A549 (cell line): ENCODE data around the gene MIA2. TPM values are rescaled to one million over a fixed set of nuclear protein-coding genes. Genes with fewer than 3 reads are reported as not detected.

Experiments
- ATAC-seq, 2 experiments: fragments of 200-7000 bp in 1 of 2; fragments of >200 bp in 1 of 2; cut with Nextera tagmentation in 1 of 2; cut with Tn5 transposase in 1 of 2; 3 replicates each; pipeline versions ENCODE4 v1.8.0 to v1.9.1; 2018 to 2020; ENCODE audit warnings: mild to moderate bottlenecking in 1 of 2, moderate library complexity in 1 of 2
- CTCF ChIA-PET: fragments of 300-600 bp; sonication (Branson Sonifier 250); formaldehyde crosslinking; extraction: SDS; loops from one replicate; lab custom pipeline; 2021; ENCODE audit warnings: antibody characterized with exemption, inconsistent platforms; lab: Yijun Ruan, JAX
- POLR2A ChIA-PET: fragments of 350-600 bp; formaldehyde crosslinking; extraction: SDS; loops from one replicate; lab custom pipeline; 2021; ENCODE audit warnings: antibody characterized with exemption, inconsistent platforms; lab: Yijun Ruan, JAX
- DNase-seq, 2 experiments: peaks; one replicate each; pipeline versions ENCODE4 v3.0.0 to v3.0.0-alpha.2; 2011 to 2016; ENCODE audit warnings: low read depth in 1 of 2, low spot score in 1 of 2
- FAIRE-seq: peaks from 2 replicates; lab custom pipeline; 2011; peaks lifted over from hg19 to GRCh38; lab: Jason Lieb, UNC
- H3K27ac ChIP-seq, 2 experiments: fragments of >200 bp; sonication (Bioruptor Twin); formaldehyde crosslinking; 3 replicates each; pipeline ENCODE4 v1.5.1; 2016 to 2017
- H3K4me1 ChIP-seq: fragments of >200 bp; sonication (Bioruptor Twin); formaldehyde crosslinking; 3 replicates; pipeline ENCODE4 v1.6.1; 2016
- H3K4me2 ChIP-seq: fragments of >200 bp; sonication (Bioruptor Twin); formaldehyde crosslinking; 3 replicates; pipeline ENCODE4 v1.6.1; 2016
- H3K4me3 ChIP-seq: fragments of >200 bp; sonication (Bioruptor Twin); formaldehyde crosslinking; 3 replicates; pipeline ENCODE4 v1.5.1; 2016
- H3K9me3 ChIP-seq: fragments of >200 bp; sonication (Bioruptor Twin); formaldehyde crosslinking; 3 replicates; pipeline ENCODE4 v1.6.1; 2016
- ATOH8 ChIP-seq: fragments of 250-450 bp; sonication (Bioruptor Pico); IDR thresholded peaks from 2 replicates; pipeline ENCODE4 v1.5.0; 2020; ENCODE audit warnings: low read depth, mild to moderate bottlenecking, moderate library complexity
- CBX2 ChIP-seq: fragments of 200-600 bp; sonication (generic); IDR thresholded peaks from 2 replicates; pipeline ENCODE4 v1.6.1; 2016; ENCODE audit warnings: low read depth, mild to moderate bottlenecking, borderline replicate concordance
- CEBPB ChIP-seq, 2 experiments: fragments of >200 bp in 1 of 2; sonication (Bioruptor Twin) in 1 of 2; formaldehyde crosslinking in 1 of 2; IDR thresholded peaks; 2 replicates each; pipeline ENCODE4 v1.6.1; 2012 to 2016
- EHF ChIP-seq: fragments of 250-450 bp; sonication (Bioruptor Pico); IDR thresholded peaks from 2 replicates; pipeline ENCODE4 v1.5.0; 2020; ENCODE audit warnings: mild to moderate bottlenecking
- EHMT2 ChIP-seq: fragments of 200-600 bp; sonication (generic); IDR thresholded peaks from 2 replicates; pipeline ENCODE4 v1.6.1; 2016; ENCODE audit warnings: antibody characterized with exemption, low read depth, mild to moderate bottlenecking, moderate library complexity
- ESRRA ChIP-seq: fragments of 150-350 bp; IDR thresholded peaks from 2 replicates; pipeline ENCODE4 v1.6.1; 2014; ENCODE audit warnings: mild to moderate bottlenecking, low read length, borderline replicate concordance
- FOSB ChIP-seq: fragments of 250-450 bp; sonication (Bioruptor Pico); IDR thresholded peaks from 2 replicates; pipeline ENCODE4 v1.5.0; 2020; ENCODE audit warnings: mild to moderate bottlenecking, moderate library complexity
- FOXS1 ChIP-seq: fragments of 250-450 bp; sonication (Bioruptor Pico); IDR thresholded peaks from 2 replicates; pipeline ENCODE4 v1.5.0; 2020; ENCODE audit warnings: mild to moderate bottlenecking, moderate library complexity
- HEYL ChIP-seq: fragments of 250-450 bp; sonication (Bioruptor Pico); IDR thresholded peaks from 2 replicates; pipeline ENCODE4 v1.8.0; 2021; ENCODE audit warnings: mild to moderate bottlenecking, moderate library complexity
- HMGXB4 ChIP-seq: fragments of 250-450 bp; sonication (Bioruptor Pico); IDR thresholded peaks from 2 replicates; pipeline ENCODE4 v1.5.0; 2021; ENCODE audit warnings: mild to moderate bottlenecking, moderate library complexity, borderline replicate concordance
- HOXB13 ChIP-seq: fragments of 250-450 bp; sonication (Bioruptor Pico); IDR thresholded peaks from 2 replicates; pipeline ENCODE4 v1.5.0; 2020; ENCODE audit warnings: low read depth, mild to moderate bottlenecking, moderate library complexity
- HOXB5 ChIP-seq: fragments of 250-450 bp; sonication (Bioruptor Pico); IDR thresholded peaks from 2 replicates; pipeline ENCODE4 v1.5.0; 2020; ENCODE audit warnings: mild to moderate bottlenecking, moderate library complexity
- JUN ChIP-seq, 2 experiments: fragments of >200 bp; sonication (Bioruptor Twin); formaldehyde crosslinking; IDR thresholded peaks; 2 replicates in 1 of 2; 3 replicates in 1 of 2; pipeline ENCODE4 v1.6.1; 2016 to 2017
- KDM5A ChIP-seq: fragments of 200-600 bp; sonication (generic); IDR thresholded peaks from 2 replicates; pipeline ENCODE4 v1.6.1; 2016; ENCODE audit warnings: antibody characterized with exemption, mild to moderate bottlenecking
- MAFK ChIP-seq: fragments of 450-650 bp; IDR thresholded peaks from 2 replicates; pipeline ENCODE4 v1.6.1; 2014; ENCODE audit not compliant: partially characterized antibody
- MAZ ChIP-seq: fragments of 150-350 bp; IDR thresholded peaks from 2 replicates; pipeline ENCODE4 v1.6.1; 2014; ENCODE audit warnings: antibody characterized with exemption, low read depth, low read length, borderline replicate concordance
- MYC ChIP-seq: IDR thresholded peaks from 2 replicates; pipeline ENCODE4 v1.6.1; 2012; ENCODE audit warnings: mild to moderate bottlenecking, inconsistent platforms, low read length, improper control_type of control experiment, borderline replicate concordance
- NFE2L2 ChIP-seq: fragments of 150-350 bp; conservative IDR thresholded peaks from 2 replicates; pipeline ENCODE4 v1.6.1; 2014; ENCODE audit warnings: low read length
- NPAS2 ChIP-seq: fragments of 250-450 bp; sonication (Bioruptor Pico); IDR thresholded peaks from 2 replicates; pipeline ENCODE4 v1.8.0; 2022; ENCODE audit warnings: mild to moderate bottlenecking, moderate library complexity, borderline replicate concordance
- NR3C1 ChIP-seq: fragments of >200 bp; sonication (Bioruptor Twin); formaldehyde crosslinking; IDR thresholded peaks from 3 replicates; pipeline ENCODE4 v1.6.1; 2017
- PBX3 ChIP-seq: IDR thresholded peaks from 2 replicates; pipeline ENCODE4 v1.6.1; 2012
- RARB ChIP-seq: fragments of 250-450 bp; sonication (Bioruptor Pico); IDR thresholded peaks from 2 replicates; pipeline ENCODE4 v1.8.0; 2021; ENCODE audit warnings: mild to moderate bottlenecking, moderate library complexity
- RFX5 ChIP-seq: fragments of 450-650 bp; IDR thresholded peaks from 2 replicates; pipeline ENCODE4 v1.7.1; 2014; ENCODE audit warnings: antibody characterized with exemption, mild to moderate bottlenecking, moderate library complexity
- RNF2 ChIP-seq: fragments of 200-600 bp; sonication (generic); IDR thresholded peaks from 2 replicates; pipeline ENCODE4 v1.6.1; 2016; ENCODE audit warnings: low read depth, mild to moderate bottlenecking, antibody characterized with exemption, moderate library complexity, borderline replicate concordance
- SMC3 ChIP-seq: fragments of >200 bp; sonication (Bioruptor Twin); formaldehyde crosslinking; IDR thresholded peaks from 3 replicates; pipeline ENCODE4 v1.6.1; 2018; ENCODE audit warnings: inconsistent platforms
- WGBS: methylation state at CpG from one replicate; pipeline ENCODE4 v1.1.6; 2017; ENCODE audit errors: missing lambda C conversion rate; 5-methylcytosine and 5-hydroxymethylcytosine counted together
- polyA plus RNA-seq, 4 experiments: library from polyadenylated mRNA; depleted of rRNA in 3 of 4; stranded (reverse); fragments of >200 nt; fragmentation: RNase III in 1 of 4; extraction: RNeasy Plus Mini Kit Qiagen cat#74134 plus additional on column Dnase treatment in 1 of 4; gene quantifications; 2 replicates in 3 of 4; 3 replicates in 1 of 4; pipeline ENCODE4 v1.2.3, GENCODE V29; 2011 to 2017
- TF ChIP-seq, protein P1 (sequence below): fragments of >200 bp; sonication (Bioruptor Twin); formaldehyde crosslinking; IDR thresholded peaks from 3 replicates; pipeline ENCODE4 v1.5.1; 2016
- TF ChIP-seq, protein P2 (sequence below): fragments of >200 bp; sonication (Bioruptor Twin); formaldehyde crosslinking; IDR thresholded peaks from 3 replicates; pipeline ENCODE4 v1.6.1; 2016

The MIA2 gene
- polyA plus RNA-seq, 2 of the 4 experiments (the other 2 are of a cell fraction): 25.4 to 73.9 TPM

- FAIRE-seq: no peak
- no peak for ATAC-seq
- TF ChIP-seq ATOH8: no peak
- no peak for TF ChIP-seq NR3C1
- no peak for TF ChIP-seq KDM5A
- TF ChIP-seq FOSB: no peak
- no peak for TF ChIP-seq PBX3
- TF ChIP-seq CBX2: no peak
- no peak for TF ChIP-seq EHMT2
- TF ChIP-seq NPAS2 (CRISPR knock-in tag): no peak
- TF ChIP-seq RNF2: no peak
- TF ChIP-seq JUN (IDR thresholded peaks at IDR 0.05): no peak
- TF ChIP-seq CEBPB (IDR thresholded peaks at IDR 0.05): no peak
- TF ChIP-seq HOXB13 (CRISPR knock-in tag): no peak
- TF ChIP-seq FOXS1 (CRISPR knock-in tag): no peak
- no peak for TF ChIP-seq HOXB5 (CRISPR knock-in tag)
- TF ChIP-seq MAZ: no peak
- TF ChIP-seq RARB (CRISPR knock-in tag): no peak
- no peak for TF ChIP-seq RFX5
- TF ChIP-seq HMGXB4 (CRISPR knock-in tag): no peak
- TF ChIP-seq MAFK: no peak
- no peaks in the 10 kb centered on the region for H3K9me3 ChIP-seq
- ChIA-PET CTCF (interaction anchor here (1.2 kb wide), 1 partner anchor 11 kb away, joined by 3 read pairs; no protein-coding TSS in a partner anchor), POLR2A (no interaction called here)
- H3K27ac ChIP-seq: no peak overlapping the region
- no peak overlapping the region for H3K4me3 ChIP-seq
- no peak overlapping the region for H3K4me2 ChIP-seq
- H3K4me1 ChIP-seq: no peaks in the 10 kb centered on the region
- WGBS: 81% methylated on average over 4 of the region's 4 CpGs
- no peak for DNase-seq
Measured at GRCh38 chr14:39302124-39302810, 68.6 kb downstream of the MIA2 start.

DNA sequence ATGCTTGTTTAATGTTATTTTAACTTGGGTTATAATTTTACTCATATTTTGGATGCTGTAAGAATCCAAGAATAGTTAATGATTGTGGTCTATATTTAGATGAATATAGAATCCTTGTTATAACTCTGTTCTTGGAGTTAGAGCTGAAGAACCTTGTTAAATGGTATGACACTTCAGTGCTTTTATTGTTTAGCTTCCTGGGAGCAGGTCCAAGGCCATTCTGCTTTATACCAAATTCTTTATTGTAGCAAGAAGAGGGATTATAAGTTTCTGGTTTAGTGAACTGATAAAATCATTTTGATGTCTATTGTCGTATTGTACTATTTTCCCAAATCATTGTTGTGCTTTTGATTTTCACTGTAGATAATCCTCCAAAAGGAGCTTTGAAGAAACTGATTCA lies 69.4 kb downstream of the MIA2 start:
- TF ChIP-seq EHF (CRISPR knock-in tag) (no peak), MAFK (no peak), RNF2 (no peak), ESRRA (no peak), MYC (no peak), NFE2L2 (no peak), SMC3 (no peak), HEYL (CRISPR knock-in tag) (no peak), EHMT2 (no peak), RARB (CRISPR knock-in tag) (no peak), FOSB (no peak), NR3C1 (no peak), PBX3 (no peak), MAZ (no peak), ATOH8 (no peak)
- TF ChIP-seq, protein P1, sequence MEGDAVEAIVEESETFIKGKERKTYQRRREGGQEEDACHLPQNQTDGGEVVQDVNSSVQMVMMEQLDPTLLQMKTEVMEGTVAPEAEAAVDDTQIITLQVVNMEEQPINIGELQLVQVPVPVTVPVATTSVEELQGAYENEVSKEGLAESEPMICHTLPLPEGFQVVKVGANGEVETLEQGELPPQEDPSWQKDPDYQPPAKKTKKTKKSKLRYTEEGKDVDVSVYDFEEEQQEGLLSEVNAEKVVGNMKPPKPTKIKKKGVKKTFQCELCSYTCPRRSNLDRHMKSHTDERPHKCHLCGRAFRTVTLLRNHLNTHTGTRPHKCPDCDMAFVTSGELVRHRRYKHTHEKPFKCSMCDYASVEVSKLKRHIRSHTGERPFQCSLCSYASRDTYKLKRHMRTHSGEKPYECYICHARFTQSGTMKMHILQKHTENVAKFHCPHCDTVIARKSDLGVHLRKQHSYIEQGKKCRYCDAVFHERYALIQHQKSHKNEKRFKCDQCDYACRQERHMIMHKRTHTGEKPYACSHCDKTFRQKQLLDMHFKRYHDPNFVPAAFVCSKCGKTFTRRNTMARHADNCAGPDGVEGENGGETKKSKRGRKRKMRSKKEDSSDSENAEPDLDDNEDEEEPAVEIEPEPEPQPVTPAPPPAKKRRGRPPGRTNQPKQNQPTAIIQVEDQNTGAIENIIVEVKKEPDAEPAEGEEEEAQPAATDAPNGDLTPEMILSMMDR: no peak
- TF ChIP-seq, protein P2, sequence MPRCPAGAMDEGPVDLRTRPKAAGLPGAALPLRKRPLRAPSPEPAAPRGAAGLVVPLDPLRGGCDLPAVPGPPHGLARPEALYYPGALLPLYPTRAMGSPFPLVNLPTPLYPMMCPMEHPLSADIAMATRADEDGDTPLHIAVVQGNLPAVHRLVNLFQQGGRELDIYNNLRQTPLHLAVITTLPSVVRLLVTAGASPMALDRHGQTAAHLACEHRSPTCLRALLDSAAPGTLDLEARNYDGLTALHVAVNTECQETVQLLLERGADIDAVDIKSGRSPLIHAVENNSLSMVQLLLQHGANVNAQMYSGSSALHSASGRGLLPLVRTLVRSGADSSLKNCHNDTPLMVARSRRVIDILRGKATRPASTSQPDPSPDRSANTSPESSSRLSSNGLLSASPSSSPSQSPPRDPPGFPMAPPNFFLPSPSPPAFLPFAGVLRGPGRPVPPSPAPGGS: no peak
- FAIRE-seq: no peak
- Histone ChIP-seq H3K27ac (no peak overlapping the region), H3K4me1 (no peaks in the 10 kb centered on the region), H3K9me3 (no peaks in the 10 kb centered on the region), H3K4me3 (no peak overlapping the region), H3K4me2 (no peak overlapping the region)
- CTCF ChIA-PET: interaction anchor here (0.6 kb wide), 1 partner anchor 22 kb away, joined by 3 read pairs; no protein-coding TSS in a partner anchor
- no peak for DNase-seq
- 87% methylated on average over 1 of the region's 1 CpG for WGBS
- ATAC-seq: no peak
- POLR2A ChIA-PET: no interaction called here
